GM12801 (cell line): Measurements from ENCODE around the gene L2HGDH.

Source experiments
- TF ChIP-seq, protein P1 (sequence below): IDR thresholded peaks from one replicate; pipeline ENCODE4 v1.5.1; 2011; ENCODE audit warnings: control low read depth; ENCODE audit not compliant: insufficient read length; ENCODE audit errors: extremely low read depth

Gene L2HGDH

DNA sequence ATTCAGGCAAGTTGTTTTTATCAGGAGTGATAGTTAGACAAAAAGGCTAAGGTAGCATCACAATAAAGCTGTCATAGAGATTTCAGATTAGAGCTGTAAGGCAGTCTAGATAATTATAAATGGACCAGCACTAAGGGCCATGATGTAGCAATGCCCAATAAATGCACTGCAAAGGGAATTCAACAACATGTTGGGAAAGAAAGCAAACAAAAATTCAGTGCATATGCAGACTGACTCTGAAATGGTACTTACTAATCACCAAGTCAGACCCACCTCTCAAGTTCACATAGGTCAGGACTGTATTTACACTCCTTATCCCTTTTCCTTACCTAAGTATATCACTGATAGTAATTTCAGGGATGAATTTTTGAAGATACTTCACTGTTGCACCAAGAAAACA lies 47.0 kb downstream of the L2HGDH start:
- TF ChIP-seq, protein P1, sequence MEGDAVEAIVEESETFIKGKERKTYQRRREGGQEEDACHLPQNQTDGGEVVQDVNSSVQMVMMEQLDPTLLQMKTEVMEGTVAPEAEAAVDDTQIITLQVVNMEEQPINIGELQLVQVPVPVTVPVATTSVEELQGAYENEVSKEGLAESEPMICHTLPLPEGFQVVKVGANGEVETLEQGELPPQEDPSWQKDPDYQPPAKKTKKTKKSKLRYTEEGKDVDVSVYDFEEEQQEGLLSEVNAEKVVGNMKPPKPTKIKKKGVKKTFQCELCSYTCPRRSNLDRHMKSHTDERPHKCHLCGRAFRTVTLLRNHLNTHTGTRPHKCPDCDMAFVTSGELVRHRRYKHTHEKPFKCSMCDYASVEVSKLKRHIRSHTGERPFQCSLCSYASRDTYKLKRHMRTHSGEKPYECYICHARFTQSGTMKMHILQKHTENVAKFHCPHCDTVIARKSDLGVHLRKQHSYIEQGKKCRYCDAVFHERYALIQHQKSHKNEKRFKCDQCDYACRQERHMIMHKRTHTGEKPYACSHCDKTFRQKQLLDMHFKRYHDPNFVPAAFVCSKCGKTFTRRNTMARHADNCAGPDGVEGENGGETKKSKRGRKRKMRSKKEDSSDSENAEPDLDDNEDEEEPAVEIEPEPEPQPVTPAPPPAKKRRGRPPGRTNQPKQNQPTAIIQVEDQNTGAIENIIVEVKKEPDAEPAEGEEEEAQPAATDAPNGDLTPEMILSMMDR: no peak

DNA sequence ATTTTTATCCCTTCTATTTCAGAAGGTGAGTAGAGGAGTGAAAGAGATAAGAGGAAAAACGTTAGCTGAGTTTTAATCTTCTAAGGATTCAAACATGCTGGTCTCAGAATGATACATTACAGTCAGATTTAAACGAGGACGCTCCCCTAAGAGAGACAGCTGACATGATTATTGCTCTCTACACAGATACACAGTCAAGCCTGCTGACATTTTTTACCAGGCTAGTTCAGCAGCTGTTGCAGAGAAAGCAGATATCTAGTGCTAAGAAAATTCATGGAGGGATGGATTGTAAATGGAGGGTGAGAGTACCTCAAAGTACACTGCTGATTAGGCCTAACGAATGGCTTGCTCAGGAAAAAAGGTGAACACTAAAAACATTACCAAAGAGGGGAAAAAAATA lies 48.7 kb downstream of the L2HGDH start:
- TF ChIP-seq, protein P1: no peak

DNA sequence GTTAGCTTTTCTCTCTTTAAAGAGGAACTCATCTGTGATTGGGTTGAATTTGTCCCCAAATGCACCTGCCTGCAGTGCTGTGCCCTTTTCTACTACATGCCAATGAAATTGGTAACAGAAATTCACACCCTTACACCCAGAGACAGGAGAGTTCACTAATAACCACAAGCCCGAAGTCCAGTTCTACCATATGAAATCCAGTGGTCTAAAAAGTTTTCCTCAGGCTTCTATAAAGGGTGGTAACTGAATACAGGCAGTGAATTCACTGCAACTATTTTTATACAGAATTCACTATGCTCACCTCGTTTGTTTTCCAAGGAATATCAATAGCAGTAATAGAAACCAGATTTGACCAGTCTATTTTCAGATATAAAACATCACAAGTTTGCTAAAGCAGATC lies 49.2 kb downstream of the L2HGDH start:
- TF ChIP-seq, protein P1: no peak

DNA sequence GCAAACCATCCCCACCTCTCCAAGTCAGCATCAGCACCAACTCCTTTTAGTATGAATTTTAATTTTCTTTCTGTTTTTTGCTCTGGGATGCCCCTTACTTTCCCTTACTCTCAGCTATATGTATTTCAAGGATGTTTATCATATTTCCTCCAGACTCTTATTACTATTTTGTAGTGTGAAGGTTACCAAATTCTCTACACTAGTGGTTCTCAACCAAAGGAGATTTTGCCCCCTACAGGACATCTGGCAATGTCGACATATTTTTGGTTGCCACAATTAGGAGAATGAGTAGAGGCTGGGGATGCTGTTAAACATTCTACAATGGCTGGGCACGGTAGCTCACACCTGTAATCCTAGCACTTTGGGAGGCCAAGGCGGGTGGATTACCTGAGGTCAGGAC lies 51.5 kb downstream of the L2HGDH start:
- TF ChIP-seq, protein P1: no peak

GRCh38 chr14:50260072-50260471 lies 52.0 kb downstream of the L2HGDH start:
- TF ChIP-seq, protein P1: no peak

DNA sequence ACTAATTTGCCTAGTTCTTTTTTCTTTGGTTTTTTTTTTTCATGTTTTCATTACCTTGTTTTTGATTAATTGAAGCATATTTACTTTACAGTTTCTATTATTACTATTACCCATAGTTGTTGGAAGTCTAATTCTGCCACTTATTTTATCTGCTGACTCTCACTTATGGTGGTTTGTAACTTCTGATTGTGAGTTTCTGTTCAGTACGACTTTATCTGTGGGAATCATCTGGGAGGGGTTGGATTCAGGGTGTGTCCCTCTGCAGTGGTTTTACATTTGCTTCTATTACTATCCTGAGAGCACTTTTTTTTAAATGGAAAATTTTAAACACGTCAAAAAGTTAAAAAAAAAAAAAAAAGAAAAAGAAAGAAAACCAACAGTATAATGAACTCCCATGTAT lies 54.3 kb downstream of the L2HGDH start:
- TF ChIP-seq, protein P1: no peak

DNA sequence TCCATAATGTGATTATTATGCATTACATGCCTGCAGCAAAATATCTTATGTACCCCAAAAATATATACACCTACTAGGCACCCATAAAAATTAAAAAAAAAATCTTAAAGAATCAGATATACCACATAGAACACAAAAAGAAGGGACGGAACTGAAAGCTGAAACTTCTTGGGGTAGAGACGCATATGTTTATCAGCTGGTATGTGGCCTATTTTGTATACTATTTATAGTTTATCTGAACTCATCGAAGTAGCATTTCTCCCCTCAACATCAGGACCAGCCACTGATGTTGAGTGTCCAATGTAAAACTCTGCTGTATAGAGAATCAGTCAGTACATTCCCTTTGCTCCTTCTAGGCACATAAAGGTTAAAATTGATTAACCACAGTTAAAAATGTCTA lies 57.8 kb downstream of the L2HGDH start:
- TF ChIP-seq, protein P1: no peak
